ENCODE results near the gene GPS1.
"Not testable (repeated sequence)": the region's sequence is repeated elsewhere in the genome, so short reads cannot be mapped to it uniquely, and the experiment has no call there.

GPS1 gene

GRCh38 chr17:82036634-82037091, 15.0 kb upstream of the GPS1 start:
- peaks cover 17 to 20% of the 10 kb centered on the region in 2 donors for H3K4me1 ChIP-seq (ENCODE audit: control insufficient read depth in 2 of 2, insufficient read depth in 2 of 2, low read length in 2 of 2)
- peak overlapping the region; percentile 98 to 99 for H3K27ac ChIP-seq (ENCODE audit: low read depth in 2 of 2, low read length in 2 of 2)
- no peaks in the 10 kb centered on the region for H3K27me3 ChIP-seq (ENCODE audit: control insufficient read depth in 2 of 2, insufficient read depth in 2 of 2, low read length in 2 of 2)
- H3K9me3 ChIP-seq (ENCODE audit: control insufficient read depth in 2 of 2, low read length in 2 of 2) = no peaks in the 10 kb centered on the region
- H3K36me3 ChIP-seq (ENCODE audit: control insufficient read depth in 2 of 2, insufficient read depth in 2 of 2, low read length in 2 of 2) = peaks cover 2 to 4% of the 10 kb centered on the region in 2 donors
- peak overlapping the region; percentile 74 for H3K4me3 ChIP-seq (ENCODE audit: low read length in 2 of 2)
- H3K9ac ChIP-seq (ENCODE audit: low read depth in 1 of 2, low read length in 2 of 2) = peak overlapping the region; percentile 78 to 79

DNA sequence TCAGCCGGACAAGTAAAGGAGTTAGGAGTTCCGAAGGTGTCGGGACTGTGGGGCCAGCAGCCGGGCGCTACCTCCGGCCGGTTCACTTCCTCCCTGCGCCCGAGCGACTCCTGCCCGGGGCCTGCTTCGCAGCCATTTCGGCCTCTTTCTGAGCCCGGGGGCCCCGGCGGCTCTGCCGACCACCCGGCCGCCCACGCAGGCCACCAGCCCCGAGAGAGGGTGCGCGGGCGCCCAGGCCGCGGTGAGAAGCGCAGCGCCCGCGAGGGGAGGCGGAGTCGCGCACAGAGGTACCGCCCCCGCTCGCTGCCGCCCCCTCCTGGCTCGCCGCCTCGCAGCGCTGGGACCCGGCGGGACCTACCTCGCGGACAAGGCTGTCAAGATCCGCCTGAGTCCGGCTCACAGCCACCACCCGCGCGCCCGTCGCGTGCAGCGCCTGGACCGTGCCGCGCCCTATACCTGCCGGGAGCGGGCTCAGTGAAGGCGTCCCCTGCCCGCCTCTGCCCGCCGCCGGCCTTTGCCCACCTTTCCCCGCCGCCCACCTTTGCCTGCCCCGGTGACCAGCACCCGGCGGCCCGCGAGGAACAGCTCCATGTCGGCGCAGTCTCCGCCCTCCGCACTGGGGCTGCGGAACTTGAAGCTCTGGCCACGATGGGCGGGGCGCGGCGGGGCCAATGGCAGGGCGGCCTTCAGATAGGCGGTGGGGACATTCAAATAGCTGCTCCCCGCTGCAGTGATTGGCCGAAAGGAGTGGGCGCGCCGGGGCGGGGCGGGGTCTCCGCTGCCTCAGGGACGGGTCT, 14.4 kb upstream of the GPS1 start, which contains the start of gene DCXR:
TSS of gene DCXR (minus strand) at position 606 of the 797 bp plus-strand sequence. CDS start at position 591, 15 bp downstream.
- H3K9me3 ChIP-seq (ENCODE audit: control insufficient read depth in 2 of 2, low read length in 2 of 2) = no peaks in the 10 kb centered on the region
- H3K9ac ChIP-seq (ENCODE audit: low read depth in 1 of 2, low read length in 2 of 2) = peak within 1 kb of the TSS; percentile 78 to 79
- H3K27me3 ChIP-seq (ENCODE audit: control insufficient read depth in 2 of 2, insufficient read depth in 2 of 2, low read length in 2 of 2) = no peaks in the 10 kb centered on the region
- H3K36me3 ChIP-seq (ENCODE audit: control insufficient read depth in 2 of 2, insufficient read depth in 2 of 2, low read length in 2 of 2) = peaks cover 2 to 4% of the 10 kb centered on the region in 2 donors
- peaks cover 13 to 16% of the 10 kb centered on the region in 2 donors for H3K4me1 ChIP-seq (ENCODE audit: control insufficient read depth in 2 of 2, insufficient read depth in 2 of 2, low read length in 2 of 2)
- peak within 1 kb of the TSS; percentile 98 to 99 for H3K27ac ChIP-seq (ENCODE audit: low read depth in 2 of 2, low read length in 2 of 2)
- peak within 1 kb of the TSS; percentile 74 to 77 for H3K4me3 ChIP-seq (ENCODE audit: low read length in 2 of 2)

- Histone ChIP-seq H3K9ac (ENCODE audit: low read depth in 1 of 2, low read length in 2 of 2) (no peak overlapping the region), H3K27ac (ENCODE audit: low read depth in 2 of 2, low read length in 2 of 2) (peak overlapping the region; percentile 98 to 99), H3K27me3 (ENCODE audit: control insufficient read depth in 2 of 2, insufficient read depth in 2 of 2, low read length in 2 of 2) (no peaks in the 10 kb centered on the region), H3K4me3 (ENCODE audit: low read length in 2 of 2) (peak overlapping the region; percentile 31 to 77), H3K9me3 (ENCODE audit: control insufficient read depth in 2 of 2, low read length in 2 of 2) (no peaks in the 10 kb centered on the region), H3K36me3 (ENCODE audit: control insufficient read depth in 2 of 2, insufficient read depth in 2 of 2, low read length in 2 of 2) (peaks cover 2 to 4% of the 10 kb centered on the region in 2 donors), H3K4me1 (ENCODE audit: control insufficient read depth in 2 of 2, insufficient read depth in 2 of 2, low read length in 2 of 2) (peaks cover 13 to 14% of the 10 kb centered on the region in 2 donors)
Measured at GRCh38 chr17:82037889-82038195, 13.9 kb upstream of the GPS1 start.

DNA sequence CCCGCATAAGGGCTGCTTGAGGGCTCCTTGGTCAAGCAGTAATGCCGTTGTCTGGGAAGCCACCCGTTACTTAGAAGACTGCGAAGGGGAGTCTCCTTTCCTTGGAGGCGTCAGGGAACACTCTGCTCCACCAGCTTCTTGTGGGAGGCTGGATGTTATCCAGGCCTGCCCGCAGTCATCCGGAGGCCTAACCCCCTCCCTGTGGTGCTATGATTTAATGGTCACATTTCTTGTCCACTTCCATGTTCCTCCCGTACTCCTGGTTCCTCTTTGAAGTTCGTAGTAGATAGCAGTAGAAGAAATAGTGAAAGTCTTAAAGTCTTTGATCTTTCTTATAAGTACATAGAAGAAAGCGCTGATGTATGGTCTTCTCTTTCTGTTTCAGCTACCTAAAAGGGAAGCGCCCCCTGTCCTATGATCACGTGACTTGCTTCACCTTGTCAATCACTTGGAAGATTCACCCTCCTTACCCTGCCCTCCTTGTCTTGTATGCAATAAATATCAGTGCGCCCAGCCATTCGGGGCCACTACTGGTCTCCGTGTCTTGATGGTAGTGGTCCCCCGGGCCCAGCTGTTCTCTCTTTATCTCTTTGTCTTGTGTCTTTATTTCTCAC, 12.8 kb upstream of the GPS1 start:
- not testable (repeated sequence) for H3K4me3 ChIP-seq (ENCODE audit: low read length in 2 of 2); H3K27me3 ChIP-seq (ENCODE audit: control insufficient read depth in 2 of 2, insufficient read depth in 2 of 2, low read length in 2 of 2); H3K9ac ChIP-seq (ENCODE audit: low read depth in 1 of 2, low read length in 2 of 2); H3K9me3 ChIP-seq (ENCODE audit: control insufficient read depth in 2 of 2, low read length in 2 of 2); H3K36me3 ChIP-seq (ENCODE audit: control insufficient read depth in 2 of 2, insufficient read depth in 2 of 2, low read length in 2 of 2); H3K27ac ChIP-seq (ENCODE audit: low read depth in 2 of 2, low read length in 2 of 2)
- peaks cover 13 to 14% of the 10 kb centered on the region in 2 donors for H3K4me1 ChIP-seq (ENCODE audit: control insufficient read depth in 2 of 2, insufficient read depth in 2 of 2, low read length in 2 of 2)

GRCh38 chr17:82039695-82040299, 11.9 kb upstream of the GPS1 start:
- H3K27ac ChIP-seq (ENCODE audit: low read depth in 2 of 2, low read length in 2 of 2) = no peak overlapping the region
- peaks cover 2 to 4% of the 10 kb centered on the region in 2 donors for H3K36me3 ChIP-seq (ENCODE audit: control insufficient read depth in 2 of 2, insufficient read depth in 2 of 2, low read length in 2 of 2)
- no peak overlapping the region for H3K9ac ChIP-seq (ENCODE audit: low read depth in 1 of 2, low read length in 2 of 2)
- H3K27me3 ChIP-seq (ENCODE audit: control insufficient read depth in 2 of 2, insufficient read depth in 2 of 2, low read length in 2 of 2) = no peaks in the 10 kb centered on the region
- peaks cover 13 to 14% of the 10 kb centered on the region in 2 donors for H3K4me1 ChIP-seq (ENCODE audit: control insufficient read depth in 2 of 2, insufficient read depth in 2 of 2, low read length in 2 of 2)
- no peak overlapping the region for H3K4me3 ChIP-seq (ENCODE audit: low read length in 2 of 2)
- H3K9me3 ChIP-seq (ENCODE audit: control insufficient read depth in 2 of 2, low read length in 2 of 2) = no peaks in the 10 kb centered on the region

DNA sequence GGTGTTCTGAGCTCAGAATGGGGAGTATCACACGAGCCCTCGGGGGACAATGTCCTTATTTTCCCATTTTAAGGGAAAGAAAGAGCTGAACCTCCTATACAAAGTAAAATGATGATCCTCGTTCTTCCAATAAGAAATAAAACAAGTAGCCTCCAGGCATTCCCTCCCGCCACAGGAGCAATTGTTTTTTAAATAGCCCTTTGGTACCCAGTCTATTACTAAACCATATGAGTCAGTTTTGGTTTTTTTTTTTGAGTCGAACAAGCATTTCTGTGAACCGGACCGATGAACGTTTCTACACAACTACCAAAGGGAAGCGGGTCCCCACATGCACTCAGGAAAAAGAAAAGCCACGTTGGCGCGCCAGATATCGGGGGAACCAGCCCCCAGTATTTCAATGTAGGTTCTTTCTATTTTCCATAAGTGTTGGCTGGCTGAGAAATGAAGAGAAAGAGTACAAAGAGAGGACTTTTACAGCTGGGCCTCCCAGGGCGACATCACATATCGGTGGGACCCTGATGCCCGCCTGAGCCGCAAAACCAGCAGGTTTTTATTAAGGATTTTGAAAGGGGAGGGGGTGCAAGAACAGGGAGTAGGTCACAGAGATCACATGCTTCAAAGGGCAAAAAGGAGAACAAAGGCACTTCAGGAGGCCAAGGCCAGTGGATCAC, 10.4 kb upstream of the GPS1 start:
- Histone ChIP-seq H3K36me3 (ENCODE audit: control insufficient read depth in 2 of 2, insufficient read depth in 2 of 2, low read length in 2 of 2) (no peaks in the 10 kb centered on the region), H3K4me1 (ENCODE audit: control insufficient read depth in 2 of 2, insufficient read depth in 2 of 2, low read length in 2 of 2) (peaks cover 10 to 11% of the 10 kb centered on the region in 2 donors), H3K9ac (ENCODE audit: low read depth in 1 of 2, low read length in 2 of 2) (no peak overlapping the region), H3K27ac (ENCODE audit: low read depth in 2 of 2, low read length in 2 of 2) (no peak overlapping the region), H3K27me3 (ENCODE audit: control insufficient read depth in 2 of 2, insufficient read depth in 2 of 2, low read length in 2 of 2) (no peaks in the 10 kb centered on the region), H3K4me3 (ENCODE audit: low read length in 2 of 2) (no peak overlapping the region), H3K9me3 (ENCODE audit: control insufficient read depth in 2 of 2, low read length in 2 of 2) (no peaks in the 10 kb centered on the region)

DNA sequence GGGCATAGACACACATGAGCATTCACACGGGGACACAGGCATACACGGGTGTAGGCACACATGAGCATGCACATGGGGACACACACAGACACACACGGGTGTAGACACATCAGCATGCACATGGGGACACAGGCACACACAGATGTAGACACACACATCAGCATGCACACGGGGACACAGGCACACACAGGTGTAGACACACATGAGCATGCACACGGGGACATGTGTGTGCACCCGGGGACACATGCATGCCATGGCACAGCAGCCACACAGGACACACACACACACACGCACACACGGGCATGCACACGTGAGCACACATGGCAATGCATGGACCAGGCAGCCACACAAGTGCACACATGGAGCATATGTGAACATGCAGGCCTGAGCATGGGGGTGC, 9.0 kb upstream of the GPS1 start:
- Histone ChIP-seq H3K9ac (ENCODE audit: low read depth in 1 of 2, low read length in 2 of 2) (no peak overlapping the region), H3K36me3 (ENCODE audit: control insufficient read depth in 2 of 2, insufficient read depth in 2 of 2, low read length in 2 of 2) (peaks cover 3 to 8% of the 10 kb centered on the region in 2 donors)

GRCh38 chr17:82043507-82043906, 8.2 kb upstream of the GPS1 start:
- H3K4me1 ChIP-seq (ENCODE audit: control insufficient read depth in 2 of 2, insufficient read depth in 2 of 2, low read length in 2 of 2) = no peaks in the 10 kb centered on the region
- no peak overlapping the region for H3K27ac ChIP-seq (ENCODE audit: low read depth in 2 of 2, low read length in 2 of 2)
- H3K9me3 ChIP-seq (ENCODE audit: control insufficient read depth in 2 of 2, low read length in 2 of 2) = no peaks in the 10 kb centered on the region
- peaks cover 3 to 8% of the 10 kb centered on the region in 2 donors for H3K36me3 ChIP-seq (ENCODE audit: control insufficient read depth in 2 of 2, insufficient read depth in 2 of 2, low read length in 2 of 2)
- no peaks in the 10 kb centered on the region for H3K27me3 ChIP-seq (ENCODE audit: control insufficient read depth in 2 of 2, insufficient read depth in 2 of 2, low read length in 2 of 2)
- no peak overlapping the region for H3K9ac ChIP-seq (ENCODE audit: low read depth in 1 of 2, low read length in 2 of 2)
- H3K4me3 ChIP-seq (ENCODE audit: low read length in 2 of 2) = no peak overlapping the region

More for the DNA sequence above, 9.0 kb upstream of the GPS1 start:
- no peak overlapping the region for H3K4me3 ChIP-seq (ENCODE audit: low read length in 2 of 2)
- peaks cover 4 to 5% of the 10 kb centered on the region in 2 donors for H3K4me1 ChIP-seq (ENCODE audit: control insufficient read depth in 2 of 2, insufficient read depth in 2 of 2, low read length in 2 of 2)
- H3K27ac ChIP-seq (ENCODE audit: low read depth in 2 of 2, low read length in 2 of 2) = no peak overlapping the region
- no peaks in the 10 kb centered on the region for H3K9me3 ChIP-seq (ENCODE audit: control insufficient read depth in 2 of 2, low read length in 2 of 2)
- H3K27me3 ChIP-seq (ENCODE audit: control insufficient read depth in 2 of 2, insufficient read depth in 2 of 2, low read length in 2 of 2) = no peaks in the 10 kb centered on the region

GRCh38 chr17:82045936-82046484, 5.7 kb upstream of the GPS1 start:
- no peak overlapping the region for H3K9ac ChIP-seq (ENCODE audit: low read depth in 1 of 2, low read length in 2 of 2)
- peaks cover 4 to 6% of the 10 kb centered on the region in 2 donors for H3K4me1 ChIP-seq (ENCODE audit: control insufficient read depth in 2 of 2, insufficient read depth in 2 of 2, low read length in 2 of 2)
- no peak overlapping the region for H3K4me3 ChIP-seq (ENCODE audit: low read length in 2 of 2)
- no peaks in the 10 kb centered on the region for H3K27me3 ChIP-seq (ENCODE audit: control insufficient read depth in 2 of 2, insufficient read depth in 2 of 2, low read length in 2 of 2)
- peaks cover 3 to 8% of the 10 kb centered on the region in 2 donors for H3K36me3 ChIP-seq (ENCODE audit: control insufficient read depth in 2 of 2, insufficient read depth in 2 of 2, low read length in 2 of 2)
- H3K27ac ChIP-seq (ENCODE audit: low read depth in 2 of 2, low read length in 2 of 2) = no peak overlapping the region
- H3K9me3 ChIP-seq (ENCODE audit: control insufficient read depth in 2 of 2, low read length in 2 of 2) = no peaks in the 10 kb centered on the region
